ENCODE results near the gene BMF.

BMF gene

GRCh38 chr15:40064231-40064894 lies 44.3 kb downstream of the BMF start:
- no peak for DNase-seq

- DNase-seq: no peak
These were observed 45.1 kb downstream of the BMF start for GRCh38 chr15:40063563-40064011.

- DNase-seq: no peak
These were observed 45.7 kb downstream of the BMF start for GRCh38 chr15:40062816-40063562.

- no peak for DNase-seq
These were observed 47.3 kb downstream of the BMF start for GRCh38 chr15:40061212-40061901.

- DNase-seq: no peak
These were observed 48.3 kb downstream of the BMF start for GRCh38 chr15:40060236-40060961.

GRCh38 chr15:40059821-40060220 lies 48.9 kb downstream of the BMF start:
- DNase-seq: no peak

GRCh38 chr15:40058476-40059140 lies 50.1 kb downstream of the BMF start:
- DNase-seq: no peak

- no peak for DNase-seq
These were observed 52.9 kb downstream of the BMF start for GRCh38 chr15:40055576-40056293.

GRCh38 chr15:40054855-40055575 lies 53.7 kb downstream of the BMF start:
- DNase-seq: no peak

- DNase-seq: no peak
These were observed 54.1 kb downstream of the BMF start for GRCh38 chr15:40054605-40054854.

- DNase-seq: no peak
These were observed 54.7 kb downstream of the BMF start for GRCh38 chr15:40053831-40054604.

GRCh38 chr15:40053079-40053830 lies 55.4 kb downstream of the BMF start:
- DNase-seq: no peak

- no peak for DNase-seq
These were observed 56.1 kb downstream of the BMF start for GRCh38 chr15:40052604-40053003.

GRCh38 chr15:40051616-40052415 lies 56.9 kb downstream of the BMF start:
- DNase-seq: no peak

GRCh38 chr15:40050788-40051470 lies 57.8 kb downstream of the BMF start:
- no peak for DNase-seq

- no peak for DNase-seq
These were observed 59.7 kb downstream of the BMF start for GRCh38 chr15:40048926-40049475.

GRCh38 chr15:40048211-40048792 lies 60.4 kb downstream of the BMF start:
- DNase-seq: no peak

All from activated CD4-positive, alpha-beta T cell treated with anti-CD3 and anti-CD28 coated beads for 4 hours (primary cell).